NT2/D1 (cell line): ENCODE measurements around the gene NPC1.

ENCODE experiments used
- YY1 ChIP-seq: IDR thresholded peaks from 2 replicates; pipeline ENCODE4 v1.6.1; 2011; ENCODE audit not compliant: insufficient read length, insufficient read depth
- ZNF274 ChIP-seq: IDR thresholded peaks from 2 replicates; pipeline ENCODE4 v1.6.1; 2011; ENCODE audit warnings: mild to moderate bottlenecking, low read depth, low read length

DNA sequence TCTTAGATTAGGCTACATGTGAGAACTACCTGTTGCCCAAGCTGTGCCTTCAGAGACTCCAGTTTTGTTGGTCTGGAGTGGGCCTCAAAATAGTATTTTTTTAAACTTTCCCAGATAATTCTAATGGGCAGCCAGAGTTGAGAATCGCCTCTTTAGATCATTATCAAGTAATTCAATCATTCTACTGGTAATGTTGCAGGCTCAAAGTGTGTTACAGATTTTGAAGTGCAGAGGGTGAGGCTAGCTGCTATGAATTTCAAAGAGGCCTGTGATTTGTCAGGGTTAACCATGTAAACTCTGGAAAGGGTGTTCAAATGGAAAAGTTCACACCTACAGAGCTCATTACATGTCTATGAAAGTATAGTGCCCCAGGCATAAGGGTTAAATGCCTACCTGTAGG is 46.3 kb upstream of the NPC1 start:
- TF ChIP-seq ZNF274 (no peak), YY1 (no peak)
